B cell (primary cell): ENCODE results near the gene NOXA1. TPM values are rescaled to one million over a fixed set of nuclear protein-coding genes. Genes with fewer than 3 reads are reported as not detected.
A peak's percentile ranks its signal among the peaks of the same experiment; 100 is the strongest.
"Not testable (repeated sequence)": the region's sequence is repeated elsewhere in the genome, so short reads cannot be mapped to it uniquely, and the experiment has no call there.

Source experiments
- ATAC-seq: fragments of 200-7000 bp; cut with Tn5 transposase; one replicate; pipeline ENCODE4 v1.10.0; 2021; ENCODE audit warnings: low read depth, mild to moderate bottlenecking, moderate number of reproducible peaks, moderate library complexity
- CTCF ChIA-PET: fragments of 350-600 bp; sonication (Branson Sonifier 250); formaldehyde crosslinking; loops from one replicate; lab custom pipeline; 2021; ENCODE audit warnings: antibody characterized with exemption, inconsistent platforms; lab: Charles Lee
- POLR2A ChIA-PET: fragments of 350-600 bp; sonication (Branson Sonifier 250); formaldehyde crosslinking; loops from one replicate; lab custom pipeline; 2021; ENCODE audit warnings: antibody characterized with exemption; lab: Charles Lee
- DNase-seq: peaks from one replicate; pipeline ENCODE4 v3.0.0; 2013
- H2AFZ ChIP-seq: 2 replicates; pipeline ENCODE4 v1.6.1; 2012; ENCODE audit warnings: mild to moderate bottlenecking, low read depth, low read length; ENCODE audit not compliant: insufficient read depth, poor library complexity, severe bottlenecking
- H3K27ac ChIP-seq, 2 donors: 1 replicate in 1 of 2; 2 replicates in 1 of 2; pipeline ENCODE4 v1.5.1; 2012 to 2013; ENCODE audit warnings: low read length in 2 of 2, mild to moderate bottlenecking in 2 of 2, moderate library complexity in 1 of 2
- H3K27me3 ChIP-seq, 4 experiments: fragments of 200-600 bp in 1 of 4; sonication (generic) in 1 of 4; replicated peaks in 1 of 4; 1 replicate in 2 of 4; 2 replicates in 2 of 4; pipeline versions ENCODE4 v1.6.1 to v1.7.0; 2013 to 2016; ENCODE audit warnings: low read length in 3 of 4, mild to moderate bottlenecking in 2 of 4, mixed read lengths in 1 of 4, moderate library complexity in 1 of 4; ENCODE audit not compliant: insufficient read depth in 4 of 4, control insufficient read depth in 3 of 4; ENCODE audit errors: control extremely low read depth in 1 of 4
- H3K36me3 ChIP-seq, 2 experiments: replicated peaks in 1 of 2; 1 replicate in 1 of 2; 2 replicates in 1 of 2; pipeline versions ENCODE4 v1.6.1 to v1.7.1; 2013; ENCODE audit warnings: low read length in 1 of 2; ENCODE audit not compliant: insufficient read depth in 2 of 2, control insufficient read depth in 1 of 2; ENCODE audit errors: control extremely low read depth in 1 of 2, extremely low read depth in 1 of 2
- H3K4me1 ChIP-seq, 2 donors: fragments of 200-600 bp in 1 of 2; sonication (generic) in 1 of 2; 1 replicate in 1 of 2; 2 replicates in 1 of 2; pipeline versions ENCODE4 v1.5.1 to v1.6.1; 2013 to 2017; ENCODE audit warnings: low read length in 2 of 2; ENCODE audit not compliant: control insufficient read depth in 2 of 2, insufficient read depth in 2 of 2
- H3K4me2 ChIP-seq: replicated peaks from 2 replicates; pipeline ENCODE3; 2012; ENCODE audit warnings: mild to moderate bottlenecking, low read depth, low read length; ENCODE audit not compliant: poor library complexity, severe bottlenecking
- H3K4me3 ChIP-seq, 5 experiments: fragments of 200-600 bp in 1 of 5; sonication (generic) in 1 of 5; 1 replicate in 3 of 5; 2 replicates in 2 of 5; pipeline versions ENCODE4 v1.5.1 to v1.7.0; 2011 to 2016; ENCODE audit warnings: low read length in 4 of 5, mild to moderate bottlenecking in 4 of 5, low read depth in 2 of 5, control low read depth in 1 of 5, moderate library complexity in 1 of 5; ENCODE audit not compliant: insufficient read depth in 1 of 5; ENCODE audit errors: control extremely low read depth in 1 of 5, extremely low read depth in 1 of 5
- H3K79me2 ChIP-seq: fragments of 200-600 bp; sonication (generic); one replicate; pipeline ENCODE4 v1.6.0; 2016; ENCODE audit warnings: low read length; ENCODE audit not compliant: control insufficient read depth, insufficient read depth
- H3K9ac ChIP-seq: fragments of 200-600 bp; sonication (generic); 2 replicates; pipeline ENCODE4 v1.6.1; 2017; ENCODE audit warnings: mild to moderate bottlenecking, low read length, moderate library complexity
- H3K9me3 ChIP-seq, 3 donors: one replicate each; pipeline versions ENCODE4 v1.6.1 to v1.7.1; 2013; ENCODE audit warnings: low read length in 2 of 3; ENCODE audit not compliant: control insufficient read depth in 2 of 3, insufficient read depth in 1 of 3; ENCODE audit errors: control extremely low read depth in 1 of 3
- H4K20me1 ChIP-seq: 2 replicates; pipeline ENCODE4 v1.6.0; 2012; ENCODE audit warnings: mild to moderate bottlenecking, low read length; ENCODE audit not compliant: insufficient read depth, control insufficient read depth, poor library complexity, severe bottlenecking
- H3K27ac Mint-ChIP-seq: one replicate; pipeline ENCODE4 v1.8.0; 2021; ENCODE audit warnings: mixed read lengths
- H3K27me3 Mint-ChIP-seq: one replicate; pipeline ENCODE4 v1.8.0; 2021; ENCODE audit warnings: mixed read lengths
- H3K4me1 Mint-ChIP-seq: one replicate; pipeline ENCODE4 v1.8.0; 2021; ENCODE audit warnings: mixed read lengths
- H3K4me3 Mint-ChIP-seq: one replicate; pipeline ENCODE4 v1.8.0; 2021; ENCODE audit warnings: mixed read lengths
- H3K9me3 Mint-ChIP-seq: one replicate; pipeline ENCODE4 v1.8.0; 2022; ENCODE audit warnings: mixed read lengths; ENCODE audit not compliant: insufficient read depth
- CTCF ChIP-seq: fragments of 200-600 bp; IDR thresholded peaks from one replicate; pipeline ENCODE4 v1.8.0; 2022; ENCODE audit warnings: antibody characterized with exemption, mild to moderate bottlenecking
- EZH2 ChIP-seq: IDR thresholded peaks from 2 replicates; pipeline ENCODE4 v1.6.1; 2012; ENCODE audit warnings: borderline replicate concordance, low read depth, mild to moderate bottlenecking, moderate library complexity, low read length; ENCODE audit not compliant: insufficient read depth, poor library complexity, severe bottlenecking
- WGBS: methylation state at CpG from one replicate; pipeline ENCODE4 v1.1.5; 2013; ENCODE audit warnings: missing lambda C conversion rate; ENCODE audit not compliant: insufficient coverage; 5-methylcytosine and 5-hydroxymethylcytosine counted together
- intact Hi-C: fragments of 100-400 bp; cut with micrococcal nuclease; formaldehyde crosslinking; loops from one replicate; pipeline ENCODE4 v1.10.0; 2022
- polyA plus RNA-seq: library from polyadenylated mRNA; depleted of rRNA; stranded (reverse); fragments of >200 nt; gene quantifications from 2 replicates; pipeline ENCODE4 v1.2.3, GENCODE V29; 2012
- total RNA-seq, 2 donors: library from RNA; stranded (reverse); fragments of 120-200 nt in 1 of 2; gene quantifications; 1 replicate in 1 of 2; 2 replicates in 1 of 2; pipeline versions ENCODE4 v1.2.3 to v1.2.4, GENCODE V29; 2013 to 2022

NOXA1 gene
- total and polyA plus RNA-seq, 2 donors (not counting 1 experiment from before 2014, with no cell fraction given) = 5.7 to 7.7 TPM

GRCh38 chr9:137451264-137452005 lies 28.2 kb downstream of the NOXA1 start:
- H3K9me3 ChIP-seq, ATAC-seq, H3K4me3 Mint-ChIP-seq, H3K27ac ChIP-seq, DNase-seq, H3K79me2 ChIP-seq, CTCF ChIA-PET, POLR2A ChIA-PET, H2AFZ ChIP-seq, H3K36me3 ChIP-seq, H3K27me3 ChIP-seq, H3K4me2 ChIP-seq, H4K20me1 ChIP-seq, H3K27ac Mint-ChIP-seq, H3K4me3 ChIP-seq, H3K27me3 Mint-ChIP-seq, H3K9ac ChIP-seq, H3K9me3 Mint-ChIP-seq: not testable (repeated sequence)
- peaks cover 28 to 47% of the 10 kb centered on the region in 2 donors for H3K4me1 ChIP-seq
- 73% methylated on average over 7 of the region's 31 CpGs for WGBS
- intact Hi-C loops = loop anchor here (10.0 kb wide), 1 partner anchor 657 kb away; the partner anchor contains the start of genes CCDC183 and TMEM141
- H3K4me1 Mint-ChIP-seq = peaks cover 26% of the 10 kb centered on the region

- peaks cover 26% of the 10 kb centered on the region for H3K4me1 Mint-ChIP-seq
- Histone ChIP-seq H3K9ac (no peak overlapping the region), H3K27me3 (no peaks in the 10 kb centered on the region), H3K27ac (no peak overlapping the region), H3K9me3 (peaks cover 0 to 6% (median 0%) of the 10 kb centered on the region in 3 donors), H3K4me1 (peaks cover 28 to 47% of the 10 kb centered on the region in 2 donors), H2AFZ (no peak overlapping the region), H3K36me3 (peaks cover 0 to 3% of the 10 kb centered on the region in 2 experiments), H3K4me2 (peak overlapping the region; percentile 91), H4K20me1 (peaks cover 7% of the 10 kb centered on the region), H3K79me2 (no peaks in the 10 kb centered on the region), H3K4me3 (no peak overlapping the region)
- intact Hi-C loops = loop anchor here (10.0 kb wide), 1 partner anchor 657 kb away; the partner anchor contains the start of genes CCDC183 and TMEM141
- no peaks in the 10 kb centered on the region for H3K9me3 Mint-ChIP-seq
- no peak overlapping the region for H3K27ac Mint-ChIP-seq
- DNase-seq = no peak
- WGBS = 77% methylated on average over 16 of the region's 17 CpGs
- ATAC-seq = no peak
- CTCF ChIA-PET = no interaction called here
- H3K27me3 Mint-ChIP-seq = no peaks in the 10 kb centered on the region
- POLR2A ChIA-PET = interaction anchor here (0.6 kb wide), 1 partner anchor 896 kb away, joined by 6 read pairs; no protein-coding TSS in a partner anchor
- TF ChIP-seq CTCF (no peak), EZH2 (no peak)
- H3K4me3 Mint-ChIP-seq = no peak overlapping the region
Observed at GRCh38 chr9:137452006-137452760, 29.0 kb downstream of the NOXA1 start.
